HG02642 (cell line): ENCODE measurements around the gene KDR.

ENCODE experiments used
- ATAC-seq: cut with Tn5 transposase; IDR thresholded peaks from one replicate; pipeline ENCODE4 v1.9.1; 2021; ENCODE audit warnings: mild to moderate bottlenecking; ENCODE audit not compliant: unreplicated experiment, poor library complexity

Gene KDR

GRCh38 chr4:55124322-55125076 lies 896 bp downstream of the KDR start:
- no peak for ATAC-seq

GRCh38 chr4:55123791-55124190 lies 1.6 kb downstream of the KDR start:
- ATAC-seq, result no peak

- ATAC-seq, result no peak
These were observed 3.2 kb downstream of the KDR start for GRCh38 chr4:55122235-55122634.

GRCh38 chr4:55121246-55121645 lies 4.1 kb downstream of the KDR start:
- ATAC-seq, result no peak

GRCh38 chr4:55118397-55118796 lies 7.0 kb downstream of the KDR start:
- no peak for ATAC-seq

GRCh38 chr4:55117511-55117910 lies 7.9 kb downstream of the KDR start:
- no peak for ATAC-seq

GRCh38 chr4:55116450-55116849 lies 8.9 kb downstream of the KDR start:
- no peak for ATAC-seq

- ATAC-seq, result no peak
These were observed 13.8 kb downstream of the KDR start for GRCh38 chr4:55111601-55112000.

- no peak for ATAC-seq
These were observed 15.3 kb downstream of the KDR start for GRCh38 chr4:55110131-55110530.

- no peak for ATAC-seq
These were observed 18.3 kb downstream of the KDR start for GRCh38 chr4:55107054-55107453.

- ATAC-seq, result no peak
These were observed 22.2 kb downstream of the KDR start for GRCh38 chr4:55103224-55103623.

GRCh38 chr4:55099816-55100215 lies 25.6 kb downstream of the KDR start:
- ATAC-seq, result no peak

- no peak for ATAC-seq
These were observed 26.8 kb downstream of the KDR start for GRCh38 chr4:55098456-55099204.

GRCh38 chr4:55096619-55097018 lies 28.8 kb downstream of the KDR start:
- ATAC-seq, result no peak

- no peak for ATAC-seq
These were observed 29.4 kb downstream of the KDR start for GRCh38 chr4:55096045-55096444.

- no peak for ATAC-seq
These were observed 32.9 kb downstream of the KDR start for GRCh38 chr4:55092504-55092903.

GRCh38 chr4:55089916-55090315 lies 35.5 kb downstream of the KDR start:
- ATAC-seq, result no peak

GRCh38 chr4:55087913-55088260 lies 37.5 kb downstream of the KDR start:
- ATAC-seq, result no peak

GRCh38 chr4:55087009-55087912 lies 38.1 kb downstream of the KDR start:
- no peak for ATAC-seq

GRCh38 chr4:55086578-55086977 lies 38.8 kb downstream of the KDR start:
- no peak for ATAC-seq

GRCh38 chr4:55083735-55084134 lies 41.7 kb downstream of the KDR start:
- no peak for ATAC-seq
